HCEC 1CT (cell line): Measurements from ENCODE around the gene FZD4.
A peak's percentile ranks its signal among the peaks of the same experiment; 100 is the strongest.
"Not testable (repeated sequence)": the region's sequence is repeated elsewhere in the genome, so short reads cannot be mapped to it uniquely, and the experiment has no call there.

Experiments used
- DNase-seq: peaks from one replicate; pipeline ENCODE4 v3.0.0-alpha.2; 2017

Gene FZD4

DNA sequence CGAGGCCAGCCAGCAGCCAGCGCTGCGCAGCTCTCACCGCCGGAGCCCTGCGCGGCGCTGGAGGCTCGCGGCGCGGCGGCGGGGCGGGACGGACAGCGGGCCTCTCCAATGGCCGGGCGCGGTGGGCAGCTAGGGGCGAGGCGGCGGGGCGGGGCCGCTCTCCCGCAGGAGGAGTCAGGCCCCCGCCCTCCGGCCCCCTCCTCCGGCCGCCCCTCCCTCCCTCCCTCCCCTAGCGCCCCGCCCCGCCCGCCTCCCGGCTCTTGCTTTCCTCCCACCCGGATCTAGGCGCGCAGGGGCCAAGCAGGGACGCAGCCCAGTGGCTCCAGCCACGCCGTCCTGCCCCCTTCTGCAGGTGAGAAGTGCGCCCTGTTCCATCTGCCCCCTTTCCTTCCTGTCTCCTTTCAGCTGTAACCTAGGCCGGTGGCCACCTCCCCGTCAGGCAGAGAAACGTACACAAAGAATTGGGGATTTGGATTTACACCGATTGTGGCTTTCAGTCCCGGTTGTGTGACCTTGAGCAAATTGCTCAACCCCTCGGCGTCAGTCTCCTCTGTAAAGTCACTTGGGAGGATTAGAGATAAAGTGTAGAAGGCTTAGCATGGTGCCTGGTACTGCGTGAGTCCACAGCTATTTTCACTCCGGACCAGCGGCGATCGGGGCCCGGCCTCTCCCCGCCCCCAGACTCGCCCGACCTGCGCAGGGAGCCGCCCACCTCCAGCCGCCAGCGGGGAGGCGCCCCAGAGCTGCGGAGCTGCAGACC lies at the start of gene FZD4:
FZD4 (minus strand) TSS at position 35 of the 760 bp plus-strand sequence. CDS start 310 bp downstream, outside the sequence.
- DNase-seq = peak; percentile 91

DNA sequence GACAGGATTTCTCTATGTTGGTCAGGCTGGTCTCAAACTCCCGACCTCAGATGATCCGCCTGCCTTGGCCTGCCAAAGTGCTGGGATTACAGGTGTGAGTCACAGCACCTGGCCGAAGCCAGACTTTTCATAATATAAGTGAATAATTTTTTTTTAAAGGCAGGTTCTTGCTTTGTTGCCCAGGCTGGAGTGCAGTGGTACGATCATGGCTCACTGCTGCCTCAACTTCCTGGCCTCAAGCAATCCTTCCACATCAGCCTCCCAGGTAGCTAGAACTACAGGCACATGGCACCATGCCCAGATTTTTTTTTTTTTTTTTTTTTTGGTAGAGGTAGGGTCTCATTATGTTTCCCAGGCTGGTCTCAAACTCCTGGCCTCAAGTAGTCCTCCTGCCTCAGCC lies 49.1 kb upstream of the FZD4 start:
- DNase-seq = not testable (repeated sequence)

DNA sequence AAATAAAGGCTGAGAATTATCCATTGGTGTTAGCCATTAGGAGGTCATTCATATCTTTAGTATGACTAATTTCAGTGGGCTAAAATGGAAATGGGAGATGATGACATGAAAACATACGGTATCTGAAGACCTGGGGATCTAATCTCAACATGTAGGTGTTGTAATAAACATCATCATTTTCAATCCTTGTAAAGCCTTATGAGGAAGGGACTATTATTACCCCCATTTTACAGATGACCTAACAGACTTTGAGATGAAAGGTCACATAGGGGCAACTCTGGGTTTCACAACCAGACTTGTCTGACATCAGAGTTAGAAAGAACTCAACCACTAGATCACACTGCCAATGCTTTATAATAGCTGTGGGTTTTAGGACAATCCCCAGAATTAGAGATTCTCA lies 47.7 kb upstream of the FZD4 start:
- DNase-seq = no peak

DNA sequence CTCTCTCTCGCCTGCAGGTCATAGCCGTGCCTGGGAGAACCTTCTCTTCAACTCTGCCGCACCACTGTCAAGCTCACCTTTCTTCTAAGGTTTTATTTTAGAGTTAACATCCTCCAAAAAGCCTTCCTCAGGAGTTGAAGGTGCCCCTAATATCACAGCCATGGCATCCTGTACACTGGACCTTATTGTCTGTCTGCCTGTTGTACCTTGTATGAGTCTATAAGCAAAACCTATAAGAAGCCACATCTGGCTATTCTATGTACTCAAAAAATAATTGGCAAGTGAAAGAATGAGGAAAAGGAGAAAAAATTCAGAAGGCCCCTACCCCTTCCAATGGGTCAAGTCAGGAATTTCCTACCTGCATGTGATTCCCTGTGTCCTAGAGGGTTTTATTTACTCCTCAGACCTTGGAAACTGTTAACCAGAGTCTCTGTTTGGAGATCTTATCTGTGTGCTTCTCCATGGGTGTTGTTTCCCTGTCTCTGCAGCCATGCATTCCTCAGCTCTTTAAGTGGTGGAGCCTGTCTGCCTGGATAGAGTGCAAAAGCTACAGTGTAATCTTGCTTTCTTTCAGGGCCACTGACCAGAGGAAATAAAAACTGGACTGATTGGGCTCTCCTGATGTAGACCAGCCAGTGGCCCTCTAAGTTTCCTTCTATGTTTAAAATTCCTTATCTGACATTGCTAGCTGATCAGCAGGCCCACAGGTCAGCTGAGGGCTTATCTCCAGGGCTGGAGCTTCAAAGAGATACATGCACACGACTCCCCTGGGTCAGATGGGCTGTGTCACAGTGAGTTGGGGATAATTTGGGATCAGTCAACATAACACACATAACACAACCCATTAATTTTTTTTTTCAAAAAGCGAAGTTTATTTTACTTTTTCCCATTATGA lies 44.9 kb upstream of the FZD4 start:
- DNase-seq = no peak

DNA sequence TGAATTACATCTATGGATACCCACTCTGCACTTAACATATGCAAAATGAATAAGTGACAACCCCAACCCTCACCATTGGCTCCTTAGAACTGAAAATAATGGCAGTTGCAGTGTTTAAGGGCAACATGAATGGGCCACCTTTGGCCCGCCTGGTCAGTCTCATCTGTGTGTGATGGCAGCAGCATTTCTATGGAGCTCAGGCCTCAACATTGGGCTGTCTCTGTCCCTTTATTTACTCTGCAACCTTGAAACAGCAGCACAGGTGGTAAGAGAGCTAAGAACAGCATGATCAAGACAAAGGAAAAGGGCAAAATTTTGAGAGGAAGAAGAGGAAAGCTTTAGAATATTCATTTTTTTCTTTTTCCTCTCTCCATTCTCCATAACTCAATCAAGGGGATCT lies 44.2 kb upstream of the FZD4 start:
- no peak for DNase-seq

DNA sequence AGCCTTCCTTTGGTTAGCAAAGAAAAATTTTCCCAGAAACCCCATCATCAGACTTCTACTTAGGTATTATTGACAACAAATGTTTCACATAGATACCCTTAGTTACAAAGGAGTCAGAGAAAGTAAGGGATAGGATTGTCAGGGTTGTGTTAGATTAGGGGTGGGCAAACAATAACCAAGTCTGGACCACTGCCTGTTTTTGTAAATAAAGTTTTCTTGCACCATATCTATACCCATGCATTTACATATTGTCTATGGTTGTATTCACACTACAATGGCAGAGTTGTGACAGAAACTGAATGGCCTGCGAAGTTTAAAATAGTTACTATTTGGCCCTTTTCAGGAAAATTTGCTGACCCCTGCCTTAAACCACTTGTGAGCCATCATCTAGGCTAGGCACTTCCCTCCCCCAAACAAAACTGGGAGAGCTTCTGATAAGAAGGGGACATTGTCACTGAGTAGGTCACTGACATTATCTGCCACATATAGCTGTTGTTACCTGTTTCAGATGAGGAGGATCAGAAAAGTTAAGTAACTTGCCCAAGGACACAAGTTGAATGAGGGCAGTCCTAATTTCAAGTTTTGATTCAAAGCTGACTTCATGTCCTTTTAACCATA lies 41.9 kb upstream of the FZD4 start:
- DNase-seq = no peak

DNA sequence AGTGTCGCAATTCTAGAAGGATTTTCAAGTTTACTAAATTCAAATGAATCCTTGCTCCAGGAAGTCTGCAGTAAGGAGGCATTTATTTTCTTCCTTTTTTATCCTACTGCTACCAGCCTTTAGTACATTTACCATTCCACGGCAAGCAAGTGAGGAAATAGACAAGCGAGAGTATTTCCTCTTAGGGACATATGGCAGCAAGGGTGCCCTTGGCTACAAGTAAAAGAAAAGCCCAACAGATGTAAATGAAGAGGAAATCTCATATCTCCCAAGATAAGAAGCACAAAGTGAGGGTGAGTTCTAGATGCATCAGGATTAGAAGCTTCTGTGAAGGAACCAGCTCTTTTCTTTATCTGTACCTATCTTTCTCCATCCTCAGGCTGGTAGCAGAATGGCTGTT lies 37.8 kb upstream of the FZD4 start:
- DNase-seq = no peak

DNA sequence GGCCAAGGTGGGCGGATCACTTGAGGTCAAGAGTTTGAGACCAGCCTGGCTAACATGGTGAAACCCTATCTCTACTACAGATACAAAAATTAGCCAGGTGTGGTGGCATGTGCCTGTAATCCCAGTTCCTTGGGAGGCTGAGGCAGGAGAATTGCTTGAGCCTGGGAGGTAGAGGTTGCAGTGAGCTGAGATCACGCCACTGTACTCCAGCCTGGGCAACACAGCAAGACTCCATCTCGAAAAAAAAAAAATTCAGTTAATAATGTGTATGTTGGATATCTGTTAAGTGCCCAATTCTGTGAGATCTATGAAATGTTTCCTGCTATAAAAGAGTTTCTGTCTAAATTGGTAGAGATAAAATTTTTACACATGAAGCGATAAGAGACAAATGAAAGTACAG lies 37.1 kb upstream of the FZD4 start:
- DNase-seq = not testable (repeated sequence)

DNA sequence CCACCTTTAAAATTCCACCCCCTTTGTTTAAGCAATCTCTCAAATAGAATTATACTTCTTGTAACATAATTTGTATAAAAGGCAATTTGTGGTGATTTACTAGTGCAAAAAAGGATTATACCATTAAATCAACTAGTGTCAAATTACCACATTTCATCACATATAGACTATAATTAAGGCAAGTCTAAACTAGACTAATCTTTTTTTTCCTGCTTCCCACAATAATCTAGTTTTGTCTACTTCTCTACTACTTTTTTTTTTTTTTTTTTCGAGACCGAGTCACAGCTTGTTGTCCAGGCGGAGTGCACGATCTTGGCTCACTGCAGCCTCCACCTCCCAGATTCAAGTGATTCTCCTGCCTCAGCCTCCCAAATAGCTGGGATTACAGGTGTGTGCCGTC lies 36.1 kb upstream of the FZD4 start:
- DNase-seq = no peak

DNA sequence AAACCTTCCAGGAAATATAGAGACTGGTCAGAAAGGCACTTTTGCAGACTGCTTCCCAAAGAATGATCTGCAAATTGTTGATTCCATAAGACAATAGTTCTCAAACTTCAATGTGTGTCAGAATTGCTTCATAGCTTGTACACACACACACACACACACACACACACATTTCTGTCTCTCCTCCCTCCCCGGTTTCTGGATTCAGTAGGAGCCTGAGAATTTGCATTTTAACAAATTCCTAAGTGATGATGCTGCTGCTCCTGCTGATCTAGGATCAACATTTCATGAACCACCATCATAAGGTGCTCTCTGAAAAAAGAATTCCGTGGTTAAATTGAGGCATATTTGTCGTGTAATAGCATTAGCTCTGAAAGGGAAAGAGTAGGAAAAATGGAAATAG lies 35.3 kb upstream of the FZD4 start:
- peak; percentile 51 for DNase-seq

DNA sequence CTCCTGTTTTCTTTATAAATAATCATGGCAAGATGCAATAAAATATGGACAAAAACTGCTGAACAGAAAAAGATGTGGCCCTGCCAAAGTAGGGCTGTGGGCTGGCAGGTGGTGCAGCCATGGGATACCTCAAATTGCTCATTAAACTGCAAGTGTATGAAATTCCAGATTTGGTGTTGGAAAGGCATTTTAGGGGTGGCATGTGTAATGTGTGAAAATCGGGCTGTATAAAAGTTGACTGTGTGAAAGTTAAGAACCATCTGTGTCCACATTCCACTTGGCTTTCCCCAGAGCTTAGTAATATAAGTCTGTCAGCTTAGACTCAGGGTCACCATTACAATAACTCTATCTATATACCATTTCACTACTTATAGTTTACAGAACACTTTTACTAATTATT lies 34.8 kb upstream of the FZD4 start:
- DNase-seq = peak; percentile 18

DNA sequence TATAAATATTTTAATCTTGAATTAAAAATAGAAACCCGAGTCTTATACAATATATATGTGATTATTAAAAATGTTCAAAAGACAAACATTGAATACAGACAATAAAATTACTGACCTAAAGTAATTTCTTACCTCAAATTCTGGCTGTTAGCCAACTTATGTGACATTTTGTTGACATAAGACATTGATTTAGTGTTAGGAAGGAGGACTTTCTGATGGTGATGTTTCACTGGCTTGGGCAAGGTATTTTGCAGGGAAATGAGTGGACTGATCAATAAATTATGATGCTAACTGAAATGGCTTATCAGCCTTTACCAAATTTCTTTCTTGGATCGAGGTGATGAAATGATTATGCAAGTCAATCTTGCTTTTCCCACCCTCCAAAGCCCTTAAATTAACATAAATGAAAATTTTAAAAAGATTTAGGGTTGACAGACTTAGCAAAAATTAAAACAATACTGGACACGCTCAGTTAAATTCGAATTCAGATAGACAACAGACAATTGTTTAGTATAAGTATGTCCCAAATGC lies 33.2 kb upstream of the FZD4 start:
- DNase-seq = no peak

DNA sequence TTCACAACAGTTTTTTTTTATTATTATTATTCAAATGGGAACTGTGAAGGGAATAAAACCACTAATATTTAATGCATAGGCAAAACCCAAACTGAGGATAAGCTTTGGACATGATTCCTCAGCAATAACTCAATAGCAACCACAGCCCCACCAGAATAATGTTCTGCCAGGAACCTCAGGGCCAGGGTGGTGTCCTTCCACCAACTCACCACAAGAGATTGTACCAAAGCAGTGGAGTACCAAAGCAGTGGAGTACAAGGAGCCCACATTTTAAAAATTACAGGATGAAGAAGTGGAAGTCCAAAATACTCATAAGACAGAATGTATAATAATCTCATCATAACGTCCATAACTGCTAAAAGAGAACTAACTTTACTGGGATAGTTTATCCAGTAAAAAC lies 32.5 kb upstream of the FZD4 start:
- no peak for DNase-seq

DNA sequence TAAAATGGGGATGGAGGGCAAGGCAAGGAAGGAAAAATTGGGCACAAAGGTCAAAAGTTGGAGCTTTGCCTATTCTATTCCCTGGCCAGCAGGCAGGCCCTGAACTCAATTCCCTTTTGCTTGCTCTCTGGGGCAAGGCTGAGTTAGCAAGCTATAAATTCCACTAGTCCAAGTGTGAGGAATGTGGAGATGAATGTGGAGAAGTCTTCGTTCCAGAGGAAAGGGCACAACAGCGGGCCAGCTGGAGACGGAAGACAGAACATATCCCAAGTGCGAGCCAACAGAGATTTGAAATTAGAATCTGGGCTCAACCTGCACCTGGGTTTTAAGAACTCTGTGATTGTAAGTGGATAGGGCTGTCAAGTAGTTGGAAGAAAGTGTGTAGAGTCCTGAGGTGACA lies 29.5 kb upstream of the FZD4 start:
- DNase-seq = no peak

DNA sequence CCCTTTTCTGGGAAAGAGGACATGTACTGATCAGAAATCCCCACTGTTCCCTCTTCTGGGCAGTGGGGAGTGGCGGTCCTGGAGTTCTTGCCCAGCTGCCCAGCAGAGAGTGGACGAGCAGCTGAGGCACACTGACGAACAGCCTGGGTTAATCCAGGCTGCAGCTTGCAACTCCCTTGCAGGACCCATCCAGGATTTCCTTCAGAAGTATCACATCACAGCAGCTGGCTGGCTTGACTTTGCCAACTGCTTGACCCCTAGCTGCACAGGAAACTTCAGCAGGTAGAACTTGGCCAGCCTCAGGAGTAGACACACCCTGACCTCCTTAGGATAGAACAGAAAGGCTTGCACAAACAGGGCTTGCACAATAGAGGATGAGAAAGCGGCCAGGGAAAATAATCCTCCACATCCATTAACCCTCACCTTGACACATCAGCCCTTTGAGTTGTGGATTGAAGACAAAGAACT lies 27.9 kb upstream of the FZD4 start:
- DNase-seq = no peak

DNA sequence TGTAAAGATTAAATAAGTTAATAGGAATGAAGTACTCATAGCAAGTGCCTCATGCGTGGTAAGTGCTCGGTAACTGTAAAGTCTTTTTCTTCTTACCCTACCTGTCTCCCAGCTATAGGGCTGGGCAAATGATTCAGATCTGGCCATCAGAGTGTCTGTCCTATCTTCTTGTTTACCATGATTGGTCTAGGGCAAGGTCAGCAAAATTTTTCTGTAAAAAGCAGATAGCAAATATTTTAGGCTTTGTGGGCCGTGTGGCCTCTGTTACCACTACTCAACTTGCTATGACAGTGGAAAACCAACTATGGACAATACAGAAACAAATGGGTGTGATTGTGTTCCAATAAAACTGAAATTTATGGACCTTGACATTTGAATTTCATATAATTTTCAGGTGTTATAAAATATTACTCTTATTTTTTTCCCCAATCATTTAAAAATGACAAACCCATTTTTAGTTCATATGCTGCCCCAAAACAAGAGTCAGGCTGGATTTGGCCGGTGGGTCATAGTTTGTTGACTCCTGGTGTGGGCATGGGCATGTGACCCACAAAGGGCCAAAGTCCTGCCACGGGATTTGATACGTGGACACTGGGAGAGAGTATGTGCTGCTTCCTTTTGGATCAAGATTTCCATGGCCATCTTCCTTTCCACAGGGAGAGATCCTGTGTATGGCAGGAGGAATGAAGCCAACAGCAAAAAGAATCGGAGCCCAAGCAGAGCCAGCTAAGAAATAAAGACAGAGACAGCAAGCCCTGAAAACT lies 26.8 kb upstream of the FZD4 start:
- no peak for DNase-seq

DNA sequence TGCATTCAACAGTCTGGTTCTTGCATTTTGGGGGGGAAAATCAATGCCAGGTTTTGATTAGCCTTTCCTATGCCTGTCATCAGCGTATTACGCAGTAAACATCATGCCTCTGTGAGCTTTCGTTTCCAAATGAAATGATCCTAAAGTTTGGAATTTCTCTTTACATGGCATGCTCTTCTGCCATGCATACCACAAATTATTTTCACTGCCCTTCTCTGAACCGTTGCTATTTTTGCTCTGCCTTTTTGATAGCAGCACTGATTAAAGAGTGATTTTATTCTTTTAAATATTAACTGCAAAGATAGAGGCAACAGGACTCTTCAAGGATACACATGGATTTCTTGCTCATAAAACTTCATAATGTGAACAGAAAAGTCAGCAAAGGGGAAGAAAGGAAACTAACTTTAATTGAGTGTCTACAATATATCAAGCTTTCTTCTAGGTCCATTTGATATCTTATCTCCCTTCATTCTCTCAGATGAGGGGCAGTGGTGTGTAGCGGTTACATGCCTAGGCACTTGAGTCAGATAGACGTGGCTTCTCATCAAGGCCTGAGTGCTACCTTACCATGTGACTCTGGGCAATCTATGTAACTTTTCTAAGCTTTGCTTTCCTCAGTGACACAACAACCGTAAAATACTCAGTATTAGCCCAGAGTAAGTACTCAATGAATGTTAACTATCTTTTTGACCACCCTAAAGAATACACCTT lies 25.0 kb upstream of the FZD4 start:
- DNase-seq = no peak

DNA sequence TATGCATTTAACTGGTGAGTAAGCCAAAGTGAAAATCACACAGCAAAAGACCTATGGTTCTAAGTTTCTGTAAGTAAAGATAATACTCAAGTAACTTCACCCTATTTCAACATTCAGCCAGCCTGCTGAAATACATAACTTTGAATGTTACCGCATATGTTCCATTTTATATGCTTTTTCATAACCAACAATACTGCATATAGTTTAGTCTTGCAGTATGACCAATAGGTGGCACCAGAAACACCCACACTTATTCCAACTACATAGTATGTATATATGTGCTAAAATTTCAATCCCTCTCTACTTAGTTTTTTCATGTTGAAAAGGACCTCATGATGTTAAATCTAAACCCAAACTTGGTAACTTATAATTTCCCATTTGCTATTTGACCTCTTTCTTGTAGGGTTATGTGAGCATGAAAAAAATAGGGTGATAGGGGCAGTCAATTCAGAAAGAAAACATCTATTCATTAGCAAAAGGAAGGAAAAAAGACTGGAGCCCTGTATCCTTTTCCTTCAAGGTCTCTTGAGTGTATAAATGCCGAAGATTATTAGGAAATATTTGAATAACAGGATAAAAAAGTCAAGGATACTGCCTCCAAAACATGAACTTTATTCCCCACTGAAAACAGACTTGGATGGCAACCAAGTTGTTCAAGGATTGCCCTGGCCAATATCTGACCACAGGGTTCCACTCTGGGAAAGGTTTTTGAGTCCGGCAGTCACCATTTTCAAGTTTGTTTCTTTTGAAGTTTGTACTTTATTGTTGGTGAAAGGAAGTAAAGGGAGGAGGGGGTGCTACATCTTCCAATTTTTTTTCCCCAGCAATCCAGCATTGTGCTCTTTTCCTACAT lies 23.8 kb upstream of the FZD4 start:
- DNase-seq = peak; percentile 57

DNA sequence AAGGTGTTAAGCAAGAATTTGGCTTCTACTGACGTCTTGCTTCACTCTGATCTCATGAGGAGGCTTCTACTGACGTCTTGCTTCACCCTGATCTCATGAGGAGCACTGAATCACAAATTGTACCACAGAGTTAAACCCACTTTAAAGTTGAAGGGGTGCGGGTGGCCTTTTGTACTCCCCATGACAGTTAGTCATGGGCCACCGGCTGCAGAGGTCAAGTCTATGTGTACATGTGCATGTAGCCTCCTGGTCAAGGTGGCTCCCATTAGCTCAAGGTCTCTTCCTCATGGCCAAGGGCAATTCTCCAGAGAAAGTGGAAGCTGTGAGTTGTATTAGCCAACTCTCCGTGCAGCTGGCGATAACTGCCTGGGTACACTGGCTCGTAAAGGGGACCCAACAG lies 23.1 kb upstream of the FZD4 start:
- DNase-seq = peak; percentile 37

DNA sequence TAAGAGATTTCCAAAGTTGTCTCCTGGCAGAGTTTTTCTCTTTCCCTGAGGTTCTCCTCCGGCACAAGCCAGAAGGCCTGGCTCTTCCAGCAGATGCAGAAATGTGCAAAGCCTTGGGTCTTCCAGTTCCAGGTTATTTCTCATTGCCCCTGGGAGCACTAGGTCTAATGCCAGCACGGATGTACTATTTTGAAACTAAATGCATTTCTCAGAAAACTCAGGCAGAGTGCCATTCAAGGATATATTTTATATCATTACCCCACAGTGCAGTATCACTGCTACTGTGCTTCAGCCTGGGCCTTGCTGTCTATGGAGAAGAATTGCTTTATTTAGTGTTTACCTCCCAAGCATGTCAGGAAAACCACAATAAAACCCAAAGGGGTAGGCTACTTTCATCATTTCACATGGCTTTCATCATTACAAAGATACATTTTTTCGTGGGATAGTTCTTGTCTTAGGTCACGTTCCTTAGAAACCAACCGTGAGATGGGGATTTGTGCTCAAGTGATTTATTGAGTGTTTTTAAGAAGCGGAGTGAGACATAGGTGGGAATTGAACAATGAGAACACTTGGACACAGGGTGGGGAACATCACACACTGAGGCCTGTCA lies 22.4 kb upstream of the FZD4 start:
- DNase-seq = no peak
